ENCODE measurements around the gene USF3.

USF3 gene

DNA sequence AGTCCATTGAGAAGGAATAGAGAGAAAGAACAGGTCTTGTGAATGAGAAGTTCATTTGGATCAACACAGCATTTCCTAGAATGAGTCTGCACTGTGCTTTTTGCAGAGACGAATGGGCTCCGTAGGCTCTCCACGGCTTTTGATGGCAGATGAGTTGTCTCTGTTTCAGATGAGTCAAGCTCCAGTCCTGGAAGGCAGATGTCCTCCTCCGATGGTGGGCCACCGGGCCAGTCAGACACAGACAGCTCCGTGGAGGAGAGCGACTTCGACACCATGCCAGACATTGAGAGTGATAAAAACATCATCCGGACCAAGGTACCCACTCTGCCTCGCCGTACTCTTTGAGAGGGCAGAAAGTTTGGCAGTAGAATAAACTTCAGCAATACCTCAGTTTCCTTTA, 93.6 kb downstream of the USF3 start:
- TF ChIP-seq, protein P1, sequence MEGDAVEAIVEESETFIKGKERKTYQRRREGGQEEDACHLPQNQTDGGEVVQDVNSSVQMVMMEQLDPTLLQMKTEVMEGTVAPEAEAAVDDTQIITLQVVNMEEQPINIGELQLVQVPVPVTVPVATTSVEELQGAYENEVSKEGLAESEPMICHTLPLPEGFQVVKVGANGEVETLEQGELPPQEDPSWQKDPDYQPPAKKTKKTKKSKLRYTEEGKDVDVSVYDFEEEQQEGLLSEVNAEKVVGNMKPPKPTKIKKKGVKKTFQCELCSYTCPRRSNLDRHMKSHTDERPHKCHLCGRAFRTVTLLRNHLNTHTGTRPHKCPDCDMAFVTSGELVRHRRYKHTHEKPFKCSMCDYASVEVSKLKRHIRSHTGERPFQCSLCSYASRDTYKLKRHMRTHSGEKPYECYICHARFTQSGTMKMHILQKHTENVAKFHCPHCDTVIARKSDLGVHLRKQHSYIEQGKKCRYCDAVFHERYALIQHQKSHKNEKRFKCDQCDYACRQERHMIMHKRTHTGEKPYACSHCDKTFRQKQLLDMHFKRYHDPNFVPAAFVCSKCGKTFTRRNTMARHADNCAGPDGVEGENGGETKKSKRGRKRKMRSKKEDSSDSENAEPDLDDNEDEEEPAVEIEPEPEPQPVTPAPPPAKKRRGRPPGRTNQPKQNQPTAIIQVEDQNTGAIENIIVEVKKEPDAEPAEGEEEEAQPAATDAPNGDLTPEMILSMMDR (conservative IDR thresholded peaks at IDR 0.05; ENCODE audit: low read depth, low read length) = no peak
- peaks cover 24% of the 10 kb centered on the region for H3K4me1 ChIP-seq (ENCODE audit: low read depth, poor library complexity, severe bottlenecking)
- H3K4me2 ChIP-seq = no peak overlapping the region
- H4K20me1 ChIP-seq (ENCODE audit: insufficient read depth) = no peaks in the 10 kb centered on the region
- no peak overlapping the region for H2AFZ ChIP-seq (ENCODE audit: low read depth)
- H3K9ac ChIP-seq = no peak overlapping the region
- H3K4me3 ChIP-seq (IDR thresholded peaks at IDR 0.05; ENCODE audit: insufficient read depth, low read depth, low read length) = no peak overlapping the region
- no peaks in the 10 kb centered on the region for H3K79me2 ChIP-seq (ENCODE audit: insufficient read depth, low read depth)
- H3K27me3 ChIP-seq (ENCODE audit: insufficient read depth, low read depth) = no peaks in the 10 kb centered on the region
- H3K27ac ChIP-seq = no peak overlapping the region
- H3K36me3 ChIP-seq (ENCODE audit: insufficient read depth) = no peaks in the 10 kb centered on the region

DNA sequence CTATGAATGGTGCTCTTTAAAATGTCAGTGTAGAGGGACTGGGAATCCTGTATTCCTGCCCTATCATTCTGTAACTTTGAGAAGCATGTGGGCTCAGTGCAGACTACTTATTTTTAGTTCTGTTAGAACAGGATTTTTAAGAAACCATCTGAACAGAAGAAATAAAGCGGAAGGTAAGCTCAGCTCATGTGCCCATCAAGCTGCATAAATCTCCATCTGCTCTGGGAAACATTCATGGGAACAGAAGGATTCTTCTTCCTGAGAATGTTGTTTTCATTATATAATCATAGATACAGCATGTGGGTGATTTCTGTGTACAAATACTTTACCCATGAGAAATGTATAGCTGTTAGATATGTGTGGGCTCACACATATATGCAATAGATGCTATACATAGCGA, 94.2 kb downstream of the USF3 start:
- H3K4me3 ChIP-seq (IDR thresholded peaks at IDR 0.05; ENCODE audit: insufficient read depth, low read depth, low read length) = no peak overlapping the region
- TF ChIP-seq, protein P1 (conservative IDR thresholded peaks at IDR 0.05; ENCODE audit: low read depth, low read length) = no peak
- no peak overlapping the region for H3K9ac ChIP-seq
- H3K27ac ChIP-seq = no peak overlapping the region
- H3K79me2 ChIP-seq (ENCODE audit: insufficient read depth, low read depth) = no peaks in the 10 kb centered on the region
- H4K20me1 ChIP-seq (ENCODE audit: insufficient read depth) = no peaks in the 10 kb centered on the region
- H3K27me3 ChIP-seq (ENCODE audit: insufficient read depth, low read depth) = no peaks in the 10 kb centered on the region
- no peak overlapping the region for H2AFZ ChIP-seq (ENCODE audit: low read depth)
- no peak overlapping the region for H3K4me2 ChIP-seq
- no peaks in the 10 kb centered on the region for H3K36me3 ChIP-seq (ENCODE audit: insufficient read depth)
- H3K4me1 ChIP-seq (ENCODE audit: low read depth, poor library complexity, severe bottlenecking) = peaks cover 18% of the 10 kb centered on the region

DNA sequence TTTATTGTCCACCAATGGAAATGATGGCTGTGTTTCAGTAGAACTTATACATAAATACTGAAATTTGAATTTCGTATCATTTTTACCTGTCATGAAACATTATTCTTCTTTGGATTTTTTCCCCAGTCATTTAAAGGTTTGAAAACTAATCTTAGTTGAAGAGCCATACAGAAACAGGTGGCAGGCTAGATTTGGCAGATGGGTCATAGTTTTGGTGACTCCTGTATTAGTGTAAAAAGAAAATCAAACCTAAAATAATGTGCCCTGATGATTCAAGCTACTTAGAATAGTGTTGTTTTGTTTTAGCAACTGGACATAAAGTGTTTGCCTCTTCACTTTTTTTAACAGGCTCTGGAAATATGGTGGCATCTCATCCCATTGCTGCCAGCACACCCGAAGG, 95.2 kb downstream of the USF3 start:
- H3K79me2 ChIP-seq (ENCODE audit: insufficient read depth, low read depth) = no peaks in the 10 kb centered on the region
- H4K20me1 ChIP-seq (ENCODE audit: insufficient read depth) = no peaks in the 10 kb centered on the region
- H3K36me3 ChIP-seq (ENCODE audit: insufficient read depth) = no peaks in the 10 kb centered on the region
- TF ChIP-seq, protein P1 (conservative IDR thresholded peaks at IDR 0.05; ENCODE audit: low read depth, low read length) = no peak
- H3K4me3 ChIP-seq (IDR thresholded peaks at IDR 0.05; ENCODE audit: insufficient read depth, low read depth, low read length) = no peak overlapping the region
- peaks cover 8% of the 10 kb centered on the region for H3K4me1 ChIP-seq (ENCODE audit: low read depth, poor library complexity, severe bottlenecking)
- H3K27me3 ChIP-seq (ENCODE audit: insufficient read depth, low read depth) = no peaks in the 10 kb centered on the region
- no peak overlapping the region for H3K4me2 ChIP-seq
- no peak overlapping the region for H3K9ac ChIP-seq
- no peak overlapping the region for H2AFZ ChIP-seq (ENCODE audit: low read depth)
- no peak overlapping the region for H3K27ac ChIP-seq

DNA sequence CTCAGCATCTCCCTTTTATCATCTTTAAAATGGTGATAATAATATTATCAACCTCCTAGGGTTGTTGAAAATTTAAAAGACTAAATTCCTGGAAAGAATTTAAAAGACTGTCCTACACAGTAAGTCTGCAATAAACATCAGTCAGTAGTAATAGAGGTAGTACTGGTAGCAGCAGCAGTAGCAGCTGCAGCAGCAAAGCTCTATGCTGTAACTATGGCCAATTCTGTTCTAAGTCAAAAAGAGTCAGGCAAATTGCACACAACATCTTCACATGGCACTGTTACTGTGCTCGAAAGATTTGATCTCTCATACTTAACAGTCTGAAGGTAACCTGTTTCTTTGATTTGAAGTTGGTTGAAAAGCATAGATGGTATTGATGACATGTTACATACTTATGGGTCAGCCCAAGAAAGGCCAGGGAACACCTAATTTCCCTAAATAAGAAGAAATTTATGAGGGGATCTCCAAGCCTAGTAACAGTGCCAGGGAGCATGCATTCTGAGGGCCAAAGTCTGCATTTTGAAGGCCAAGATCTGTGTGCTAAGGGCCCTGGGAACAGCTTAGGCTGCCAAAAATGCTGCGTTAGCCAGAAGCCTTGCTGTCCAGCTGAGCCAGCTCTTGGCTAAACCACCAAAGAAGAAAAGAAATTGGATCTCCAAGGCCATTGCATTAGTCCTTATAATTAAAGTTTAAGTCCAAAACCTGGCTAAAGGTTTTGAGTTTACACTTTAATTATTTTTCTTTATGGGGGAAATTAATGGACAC, 95.8 kb downstream of the USF3 start:
- H3K9ac ChIP-seq = no peak overlapping the region
- no peaks in the 10 kb centered on the region for H3K79me2 ChIP-seq (ENCODE audit: insufficient read depth, low read depth)
- H3K4me1 ChIP-seq (ENCODE audit: low read depth, poor library complexity, severe bottlenecking) = peaks cover 2% of the 10 kb centered on the region
- H3K4me2 ChIP-seq = no peak overlapping the region
- H4K20me1 ChIP-seq (ENCODE audit: insufficient read depth) = no peaks in the 10 kb centered on the region
- H3K27ac ChIP-seq = no peak overlapping the region
- no peaks in the 10 kb centered on the region for H3K27me3 ChIP-seq (ENCODE audit: insufficient read depth, low read depth)
- H2AFZ ChIP-seq (ENCODE audit: low read depth) = no peak overlapping the region
- TF ChIP-seq, protein P1 (conservative IDR thresholded peaks at IDR 0.05; ENCODE audit: low read depth, low read length) = no peak
- H3K36me3 ChIP-seq (ENCODE audit: insufficient read depth) = no peaks in the 10 kb centered on the region
- no peak overlapping the region for H3K4me3 ChIP-seq (IDR thresholded peaks at IDR 0.05; ENCODE audit: insufficient read depth, low read depth, low read length)

Data from KMS-11 (cell line).